Measurements from ENCODE around the gene RPLP2.

The RPLP2 gene

DNA sequence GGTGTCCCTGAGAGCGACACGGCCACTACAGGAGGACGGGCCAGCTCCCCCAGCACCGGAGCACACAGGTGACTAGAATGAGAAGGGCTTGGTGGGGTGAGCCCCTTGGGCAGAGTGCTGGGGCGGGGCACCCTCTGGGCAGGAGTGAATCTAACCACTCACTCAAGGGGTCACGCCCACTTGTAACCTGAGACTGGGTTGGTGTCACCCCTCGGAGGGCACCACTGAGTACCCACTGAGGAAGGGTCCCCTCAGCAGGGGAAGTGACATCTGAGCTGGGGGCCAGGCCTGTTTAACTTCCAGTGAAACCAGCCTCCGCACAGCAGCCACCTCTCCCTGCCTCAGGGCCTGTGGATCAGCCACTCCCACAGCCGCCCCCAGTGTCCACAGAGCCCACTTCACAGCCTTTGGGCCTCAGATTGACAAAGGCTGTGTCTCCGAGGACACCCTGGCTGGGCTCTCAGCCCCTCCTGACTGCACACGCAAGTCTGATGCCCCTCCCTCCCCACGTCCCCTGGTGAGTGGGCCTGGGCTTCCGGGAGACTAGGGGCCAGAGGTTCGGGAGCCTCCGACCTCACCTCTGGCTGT, 38.1 kb upstream of the RPLP2 start:
- no peak for TF ChIP-seq TCF12 (IDR thresholded peaks at IDR 0.05; ENCODE audit: low read depth)
- TF ChIP-seq ZBTB7A (IDR thresholded peaks at IDR 0.05; ENCODE audit: low read depth), result peak; percentile 65; the same call in 1 of the 2 replicates

- TF ChIP-seq, protein P1, sequence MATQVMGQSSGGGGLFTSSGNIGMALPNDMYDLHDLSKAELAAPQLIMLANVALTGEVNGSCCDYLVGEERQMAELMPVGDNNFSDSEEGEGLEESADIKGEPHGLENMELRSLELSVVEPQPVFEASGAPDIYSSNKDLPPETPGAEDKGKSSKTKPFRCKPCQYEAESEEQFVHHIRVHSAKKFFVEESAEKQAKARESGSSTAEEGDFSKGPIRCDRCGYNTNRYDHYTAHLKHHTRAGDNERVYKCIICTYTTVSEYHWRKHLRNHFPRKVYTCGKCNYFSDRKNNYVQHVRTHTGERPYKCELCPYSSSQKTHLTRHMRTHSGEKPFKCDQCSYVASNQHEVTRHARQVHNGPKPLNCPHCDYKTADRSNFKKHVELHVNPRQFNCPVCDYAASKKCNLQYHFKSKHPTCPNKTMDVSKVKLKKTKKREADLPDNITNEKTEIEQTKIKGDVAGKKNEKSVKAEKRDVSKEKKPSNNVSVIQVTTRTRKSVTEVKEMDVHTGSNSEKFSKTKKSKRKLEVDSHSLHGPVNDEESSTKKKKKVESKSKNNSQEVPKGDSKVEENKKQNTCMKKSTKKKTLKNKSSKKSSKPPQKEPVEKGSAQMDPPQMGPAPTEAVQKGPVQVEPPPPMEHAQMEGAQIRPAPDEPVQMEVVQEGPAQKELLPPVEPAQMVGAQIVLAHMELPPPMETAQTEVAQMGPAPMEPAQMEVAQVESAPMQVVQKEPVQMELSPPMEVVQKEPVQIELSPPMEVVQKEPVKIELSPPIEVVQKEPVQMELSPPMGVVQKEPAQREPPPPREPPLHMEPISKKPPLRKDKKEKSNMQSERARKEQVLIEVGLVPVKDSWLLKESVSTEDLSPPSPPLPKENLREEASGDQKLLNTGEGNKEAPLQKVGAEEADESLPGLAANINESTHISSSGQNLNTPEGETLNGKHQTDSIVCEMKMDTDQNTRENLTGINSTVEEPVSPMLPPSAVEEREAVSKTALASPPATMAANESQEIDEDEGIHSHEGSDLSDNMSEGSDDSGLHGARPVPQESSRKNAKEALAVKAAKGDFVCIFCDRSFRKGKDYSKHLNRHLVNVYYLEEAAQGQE (IDR thresholded peaks at IDR 0.05; ENCODE audit: low read depth), result no peak
- TF ChIP-seq TAF1 (IDR thresholded peaks at IDR 0.05; ENCODE audit: low read depth) (no peak), CEBPB (IDR thresholded peaks at IDR 0.05) (no peak), RAD21 (IDR thresholded peaks at IDR 0.05; ENCODE audit: low read depth) (no peak), TCF12 (IDR thresholded peaks at IDR 0.05; ENCODE audit: low read depth) (no peak), EP300 (IDR thresholded peaks at IDR 0.05; ENCODE audit: borderline replicate concordance) (no peak), ZBTB7A (IDR thresholded peaks at IDR 0.05; ENCODE audit: low read depth) (no peak), FOXM1 (IDR thresholded peaks at IDR 0.05; ENCODE audit: borderline replicate concordance, low read depth) (no peak), YY1 (IDR thresholded peaks at IDR 0.05; ENCODE audit: low read depth) (no peak), CREB1 (IDR thresholded peaks at IDR 0.05; ENCODE audit: low read depth) (no peak), EGR1 (IDR thresholded peaks at IDR 0.05) (no peak), NFIC (IDR thresholded peaks at IDR 0.05) (no peak), TEAD4 (IDR thresholded peaks at IDR 0.05) (no peak)
- TF ChIP-seq, protein P2, sequence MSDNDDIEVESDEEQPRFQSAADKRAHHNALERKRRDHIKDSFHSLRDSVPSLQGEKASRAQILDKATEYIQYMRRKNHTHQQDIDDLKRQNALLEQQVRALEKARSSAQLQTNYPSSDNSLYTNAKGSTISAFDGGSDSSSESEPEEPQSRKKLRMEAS (IDR thresholded peaks at IDR 0.05), result no peak
- TF ChIP-seq, protein P3, sequence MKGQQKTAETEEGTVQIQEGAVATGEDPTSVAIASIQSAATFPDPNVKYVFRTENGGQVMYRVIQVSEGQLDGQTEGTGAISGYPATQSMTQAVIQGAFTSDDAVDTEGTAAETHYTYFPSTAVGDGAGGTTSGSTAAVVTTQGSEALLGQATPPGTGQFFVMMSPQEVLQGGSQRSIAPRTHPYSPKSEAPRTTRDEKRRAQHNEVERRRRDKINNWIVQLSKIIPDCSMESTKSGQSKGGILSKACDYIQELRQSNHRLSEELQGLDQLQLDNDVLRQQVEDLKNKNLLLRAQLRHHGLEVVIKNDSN (IDR thresholded peaks at IDR 0.05), result no peak
Observed at GRCh38 chr11:772429-773390, 37.1 kb upstream of the RPLP2 start.

DNA sequence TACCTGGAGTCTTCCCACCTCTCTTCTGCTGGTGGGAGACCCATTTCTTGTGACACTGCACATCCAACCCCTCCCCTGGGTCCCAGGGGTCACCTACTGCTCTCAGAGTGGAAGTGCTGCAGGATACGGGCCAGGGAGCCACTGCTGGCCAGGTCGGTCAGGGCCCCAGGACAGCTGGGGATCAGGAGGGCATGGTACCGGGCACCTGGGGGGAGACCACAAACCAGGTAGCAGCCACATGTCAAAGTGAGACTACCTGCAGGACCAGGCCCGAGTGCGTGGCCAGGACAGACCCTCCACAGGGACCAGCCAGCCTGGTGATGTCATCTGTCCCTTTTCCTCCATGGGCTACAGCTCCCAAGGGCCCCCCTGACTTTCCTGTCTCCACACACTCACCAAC, 36.3 kb upstream of the RPLP2 start:
- no peak for TF ChIP-seq EP300 (IDR thresholded peaks at IDR 0.05; ENCODE audit: borderline replicate concordance)
- TF ChIP-seq TAF1 (IDR thresholded peaks at IDR 0.05; ENCODE audit: low read depth), result no peak
- TF ChIP-seq NFIC (IDR thresholded peaks at IDR 0.05), result no peak
- TF ChIP-seq EGR1 (IDR thresholded peaks at IDR 0.05), result no peak
- no peak for TF ChIP-seq CREB1 (IDR thresholded peaks at IDR 0.05; ENCODE audit: low read depth)
- no peak for TF ChIP-seq YY1 (IDR thresholded peaks at IDR 0.05; ENCODE audit: low read depth)

GRCh38 chr11:773830-774229, 35.9 kb upstream of the RPLP2 start:
- TF ChIP-seq, protein P3 (IDR thresholded peaks at IDR 0.05), result no peak
- no peak for TF ChIP-seq CEBPB (IDR thresholded peaks at IDR 0.05)
- TF ChIP-seq CREB1 (IDR thresholded peaks at IDR 0.05; ENCODE audit: low read depth), result no peak
- TF ChIP-seq ZBTB7A (IDR thresholded peaks at IDR 0.05; ENCODE audit: low read depth), result no peak
- TF ChIP-seq FOXM1 (IDR thresholded peaks at IDR 0.05; ENCODE audit: borderline replicate concordance, low read depth), result no peak
- TF ChIP-seq TEAD4 (IDR thresholded peaks at IDR 0.05), result no peak
- TF ChIP-seq TAF1 (IDR thresholded peaks at IDR 0.05; ENCODE audit: low read depth), result no peak
- no peak for TF ChIP-seq YY1 (IDR thresholded peaks at IDR 0.05; ENCODE audit: low read depth)
- no peak for TF ChIP-seq RAD21 (IDR thresholded peaks at IDR 0.05; ENCODE audit: low read depth)
- TF ChIP-seq NFIC (IDR thresholded peaks at IDR 0.05), result no peak
- TF ChIP-seq, protein P1 (IDR thresholded peaks at IDR 0.05; ENCODE audit: low read depth), result no peak
- no peak for TF ChIP-seq EP300 (IDR thresholded peaks at IDR 0.05; ENCODE audit: borderline replicate concordance)
- TF ChIP-seq EGR1 (IDR thresholded peaks at IDR 0.05), result no peak
- TF ChIP-seq, protein P2 (IDR thresholded peaks at IDR 0.05), result no peak
- TF ChIP-seq TCF12 (IDR thresholded peaks at IDR 0.05; ENCODE audit: low read depth), result no peak

DNA sequence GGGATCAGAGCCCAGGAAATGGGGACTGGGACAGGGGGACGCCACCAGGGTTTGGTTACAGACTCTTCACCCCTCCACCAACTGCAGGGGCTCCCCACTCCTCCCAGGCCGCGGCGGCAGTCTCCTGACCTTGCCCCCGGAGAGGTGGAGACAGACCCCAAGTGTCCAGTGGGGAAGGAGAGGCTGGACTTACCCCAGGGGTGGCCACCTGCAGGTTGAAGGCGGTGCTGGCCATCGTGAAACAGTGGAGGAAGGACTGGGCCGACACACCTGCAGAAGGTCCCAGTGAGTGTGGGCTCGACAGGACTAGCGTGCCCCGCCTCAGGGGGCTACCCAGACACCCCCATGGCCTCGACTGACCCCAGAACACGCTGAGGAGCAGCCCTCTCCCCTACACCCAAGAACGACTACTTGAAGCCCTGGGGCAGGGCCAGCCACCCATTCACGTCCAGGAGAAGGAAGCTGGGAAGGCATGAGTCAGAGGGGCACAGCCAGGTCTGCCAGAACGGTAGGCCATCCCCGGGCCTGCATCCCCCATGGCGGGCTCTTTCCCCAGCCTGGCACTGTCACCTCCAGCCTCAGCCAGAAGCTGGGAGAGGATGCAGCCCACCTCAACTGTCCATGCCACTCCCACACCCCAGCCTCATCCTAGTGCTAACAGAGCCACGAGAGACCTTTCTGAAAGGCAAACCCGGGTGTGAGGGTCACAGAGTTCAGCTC, 34.7 kb upstream of the RPLP2 start:
- TF ChIP-seq YY1 (IDR thresholded peaks at IDR 0.05; ENCODE audit: low read depth) (no peak), FOXM1 (IDR thresholded peaks at IDR 0.05; ENCODE audit: borderline replicate concordance, low read depth) (no peak), EGR1 (IDR thresholded peaks at IDR 0.05) (no peak), TAF1 (IDR thresholded peaks at IDR 0.05; ENCODE audit: low read depth) (no peak), TCF12 (IDR thresholded peaks at IDR 0.05; ENCODE audit: low read depth) (no peak), RAD21 (IDR thresholded peaks at IDR 0.05; ENCODE audit: low read depth) (no peak), CEBPB (IDR thresholded peaks at IDR 0.05) (no peak), ZBTB7A (IDR thresholded peaks at IDR 0.05; ENCODE audit: low read depth) (no peak), NFIC (IDR thresholded peaks at IDR 0.05) (no peak), CREB1 (IDR thresholded peaks at IDR 0.05; ENCODE audit: low read depth) (no peak), TEAD4 (IDR thresholded peaks at IDR 0.05) (no peak)
- TF ChIP-seq, protein P3 (IDR thresholded peaks at IDR 0.05), result no peak
- TF ChIP-seq, protein P2 (IDR thresholded peaks at IDR 0.05), result no peak
- TF ChIP-seq, protein P1 (IDR thresholded peaks at IDR 0.05; ENCODE audit: low read depth), result no peak

Measured in Ishikawa (cell line).